BJ (cell line): ENCODE data around the gene RPL11. TPM values are rescaled to one million over a fixed set of nuclear protein-coding genes. Genes with fewer than 3 reads are reported as not detected.

Source experiments
- CTCF ChIA-PET: fragments of 350-600 bp; formaldehyde crosslinking; extraction: SDS; loops from one replicate; lab custom pipeline; 2021; ENCODE audit warnings: antibody characterized with exemption, inconsistent platforms; lab: Yijun Ruan, JAX
- POLR2A ChIA-PET: fragments of 300-600 bp; sonication (Branson Sonifier 250); formaldehyde crosslinking; extraction: SDS; loops from one replicate; lab custom pipeline; 2021; ENCODE audit warnings: antibody characterized with exemption; lab: Charles Lee
- DNase-seq: peaks from one replicate; pipeline ENCODE4 v3.0.0-alpha.2; 2011; ENCODE audit warnings: low read depth
- H3K27me3 ChIP-seq: 2 replicates; pipeline ENCODE4 v1.6.0; 2011; ENCODE audit warnings: low read length; ENCODE audit not compliant: control insufficient read depth, insufficient read depth
- H3K36me3 ChIP-seq: 2 replicates; pipeline ENCODE4 v1.5.1; 2011; ENCODE audit warnings: low read length; ENCODE audit not compliant: control insufficient read depth, insufficient read depth
- H3K4me3 ChIP-seq: 2 replicates; pipeline ENCODE4 v1.5.1; 2011; ENCODE audit warnings: low read depth, mild to moderate bottlenecking, control low read depth, low read length
- CTCF ChIP-seq: IDR thresholded peaks from 2 replicates; pipeline ENCODE4 v1.5.1; 2011; ENCODE audit warnings: low read depth, mild to moderate bottlenecking, control low read depth, inconsistent platforms, low read length, moderate library complexity; ENCODE audit not compliant: insufficient read depth
- polyA plus RNA-seq: library from polyadenylated mRNA; depleted of rRNA; stranded (reverse); fragments of >200 nt; gene quantifications from 2 replicates; pipeline ENCODE4 v1.2.3, GENCODE V29; 2011; rRNA removed

Gene RPL11
- polyA plus RNA-seq, 1 experiment = 1,288 TPM

GRCh38 chr1:23742670-23743286, 51.2 kb downstream of the RPL11 start:
- Histone ChIP-seq H3K27me3 (no peaks in the 10 kb centered on the region), H3K36me3 (no peaks in the 10 kb centered on the region), H3K4me3 (peak overlapping the region; percentile 92)
- CTCF ChIA-PET = interaction anchor here (1.2 to 3.3 kb wide), 2 partner anchors 24 to 29 kb away, joined by 3 to 14 read pairs; no protein-coding TSS in a partner anchor
- no peak for TF ChIP-seq CTCF
- POLR2A ChIA-PET = no interaction called here
- DNase-seq = no peak

GRCh38 chr1:23743287-23744152, 51.9 kb downstream of the RPL11 start, which contains the start of gene ELOA:
TSS of gene ELOA (plus strand) at chr1:23743471. CDS start at chr1:23743504, 33 bp downstream.
- no peak for DNase-seq
- CTCF ChIA-PET = interaction anchor here (0.9 to 3.3 kb wide), 2 partner anchors 21 to 28 kb away, joined by 3 to 14 read pairs; no protein-coding TSS in a partner anchor
- no peak for TF ChIP-seq CTCF

GRCh38 chr1:23745515-23745914, 53.9 kb downstream of the RPL11 start:
- no peaks in the 10 kb centered on the region for H3K36me3 ChIP-seq
- H3K4me3 ChIP-seq = no peak overlapping the region
- ChIA-PET POLR2A (interaction anchor here (0.7 kb wide), 2 partner anchors 13 to 664 kb away, joined by 3 to 5 read pairs; no protein-coding TSS in a partner anchor), CTCF (interaction anchor here (0.7 to 3.3 kb wide), 8 partner anchors 10 to 200 kb away, joined by 3 to 14 read pairs (median 3); partner anchors contain the start of gene RPL11)
- no peak for DNase-seq
- TF ChIP-seq CTCF = peak; percentile 43
- no peaks in the 10 kb centered on the region for H3K27me3 ChIP-seq

More at GRCh38 chr1:23743287-23744152, 51.9 kb downstream of the RPL11 start, which contains the start of gene ELOA:
- Histone ChIP-seq H3K4me3 (peak within 1 kb of the TSS; percentile 92), H3K36me3 (no peaks in the 10 kb centered on the region), H3K27me3 (no peaks in the 10 kb centered on the region)
- POLR2A ChIA-PET = no interaction called here

Other genes with a start within 250 kb of the RPL11 start
- gene ASAP3, start 207.6 kb upstream of the RPL11 start, polyA plus RNA-seq = 22.6 and 33.9 TPM in 2 replicates
- gene E2F2, start 160.6 kb upstream of the RPL11 start, polyA plus RNA-seq = 0.11 TPM in 2 replicates
- gene ID3, start 132.3 kb upstream of the RPL11 start, polyA plus RNA-seq = 230 and 379 TPM in 2 replicates
- gene ELOA, start 51.7 kb downstream of the RPL11 start, polyA plus RNA-seq = 21.5 and 24.5 TPM in 2 replicates
- gene PITHD1, start 86.6 kb downstream of the RPL11 start, polyA plus RNA-seq = 33.7 and 35.2 TPM in 2 replicates
- gene LYPLA2, start 99.3 kb downstream of the RPL11 start, polyA plus RNA-seq = 31.3 and 51.9 TPM in 2 replicates
- gene GALE, start 108.9 kb downstream of the RPL11 start, polyA plus RNA-seq = 23.8 and 36.1 TPM in 2 replicates
- gene HMGCL, start 133.6 kb downstream of the RPL11 start, polyA plus RNA-seq = 38.4 and 41.7 TPM in 2 replicates
- gene FUCA1, start 176.5 kb downstream of the RPL11 start, polyA plus RNA-seq = 12.5 and 22.8 TPM in 2 replicates
- not detected in 2 replicates for gene CNR2, start 221.6 kb downstream of the RPL11 start, polyA plus RNA-seq